HEK293 (cell line): ENCODE results near the gene ACTG1.

ENCODE experiments used
- INSM2 ChIP-seq: fragments of 450-650 bp; formaldehyde crosslinking; IDR thresholded peaks from 2 replicates; pipeline ENCODE4 v1.5.1; 2016; ENCODE audit warnings: missing biosample characterization, missing genetic modification characterization
- KLF16 ChIP-seq: fragments of 450-650 bp; formaldehyde crosslinking; IDR thresholded peaks from 2 replicates; pipeline ENCODE4 v1.5.1; 2017; ENCODE audit warnings: missing biosample characterization, missing genetic modification characterization
- KLF7 ChIP-seq: fragments of 450-650 bp; formaldehyde crosslinking; IDR thresholded peaks from 2 replicates; pipeline ENCODE4 v1.5.1; 2016; ENCODE audit warnings: missing biosample characterization, missing genetic modification characterization, borderline replicate concordance
- MZF1 ChIP-seq: fragments of 450-650 bp; formaldehyde crosslinking; IDR thresholded peaks from 2 replicates; pipeline ENCODE4 v1.5.1; 2017; ENCODE audit warnings: missing biosample characterization, missing genetic modification characterization, borderline replicate concordance
- SALL2 ChIP-seq: fragments of 450-650 bp; formaldehyde crosslinking; IDR thresholded peaks from 2 replicates; pipeline ENCODE4 v1.5.0; 2017; ENCODE audit warnings: missing biosample characterization, mild to moderate bottlenecking, missing genetic modification characterization, borderline replicate concordance
- ZBTB10 ChIP-seq: fragments of 450-650 bp; formaldehyde crosslinking; IDR thresholded peaks from 2 replicates; pipeline ENCODE4 v1.5.1; 2016; ENCODE audit warnings: missing biosample characterization, missing genetic modification characterization
- ZBTB20 ChIP-seq: fragments of 450-650 bp; formaldehyde crosslinking; IDR thresholded peaks from 2 replicates; pipeline ENCODE4 v1.5.1; 2016; ENCODE audit warnings: missing biosample characterization, missing genetic modification characterization
- ZBTB21 ChIP-seq: fragments of 450-650 bp; formaldehyde crosslinking; IDR thresholded peaks from 2 replicates; pipeline ENCODE4 v1.5.1; 2017; ENCODE audit warnings: missing biosample characterization, missing genetic modification characterization
- ZEB2 ChIP-seq: fragments of 450-650 bp; formaldehyde crosslinking; IDR thresholded peaks from 2 replicates; pipeline ENCODE4 v1.5.1; 2016; ENCODE audit warnings: missing biosample characterization, missing genetic modification characterization
- ZFP41 ChIP-seq: fragments of 450-650 bp; formaldehyde crosslinking; IDR thresholded peaks from 2 replicates; pipeline ENCODE4 v1.5.1; 2016; ENCODE audit warnings: missing biosample characterization, missing genetic modification characterization, borderline replicate concordance
- ZNF146 ChIP-seq: fragments of 450-650 bp; formaldehyde crosslinking; IDR thresholded peaks from 2 replicates; pipeline ENCODE4 v1.5.1; 2016; ENCODE audit warnings: missing biosample characterization, missing genetic modification characterization
- ZNF155 ChIP-seq: fragments of 450-650 bp; formaldehyde crosslinking; IDR thresholded peaks from 2 replicates; pipeline ENCODE4 v1.5.1; 2016; ENCODE audit warnings: missing biosample characterization, missing genetic modification characterization
- ZNF184 ChIP-seq: fragments of 450-650 bp; IDR thresholded peaks from 2 replicates; pipeline ENCODE4 v1.5.1; 2018; ENCODE audit warnings: missing biosample characterization, mild to moderate bottlenecking, missing genetic modification characterization
- ZNF311 ChIP-seq: fragments of 450-650 bp; formaldehyde crosslinking; IDR thresholded peaks from 2 replicates; pipeline ENCODE4 v1.5.1; 2017; ENCODE audit warnings: missing biosample characterization, missing genetic modification characterization, borderline replicate concordance
- ZNF354C ChIP-seq: fragments of 450-650 bp; formaldehyde crosslinking; IDR thresholded peaks from 2 replicates; pipeline ENCODE4 v1.5.1; 2016; ENCODE audit warnings: missing biosample characterization, missing genetic modification characterization, low read depth, borderline replicate concordance
- ZNF398 ChIP-seq: fragments of 450-650 bp; formaldehyde crosslinking; IDR thresholded peaks from 2 replicates; pipeline ENCODE4 v1.5.1; 2017; ENCODE audit warnings: missing biosample characterization, missing genetic modification characterization
- ZNF48 ChIP-seq: fragments of 450-650 bp; formaldehyde crosslinking; IDR thresholded peaks from 2 replicates; pipeline ENCODE4 v1.5.1; 2016; ENCODE audit warnings: missing biosample characterization, missing genetic modification characterization
- ZNF530 ChIP-seq: fragments of 450-650 bp; formaldehyde crosslinking; IDR thresholded peaks from 2 replicates; pipeline ENCODE4 v1.5.1; 2016; ENCODE audit warnings: low read depth, missing biosample characterization, missing genetic modification characterization
- ZNF549 ChIP-seq: fragments of 450-650 bp; IDR thresholded peaks from 2 replicates; pipeline ENCODE4 v1.5.1; 2018; ENCODE audit warnings: missing biosample characterization, missing genetic modification characterization, mild to moderate bottlenecking, inconsistent platforms, moderate library complexity
- ZNF654 ChIP-seq: fragments of 450-650 bp; formaldehyde crosslinking; IDR thresholded peaks from 2 replicates; pipeline ENCODE4 v1.5.1; 2016; ENCODE audit warnings: low read depth, missing biosample characterization, missing genetic modification characterization
- ZNF843 ChIP-seq: fragments of 450-650 bp; formaldehyde crosslinking; IDR thresholded peaks from 2 replicates; pipeline ENCODE4 v1.5.1; 2016; ENCODE audit warnings: missing biosample characterization, missing genetic modification characterization
- ZSCAN30 ChIP-seq: fragments of 450-650 bp; IDR thresholded peaks from 2 replicates; pipeline ENCODE4 v1.5.1; 2018; ENCODE audit warnings: missing biosample characterization, mild to moderate bottlenecking, missing genetic modification characterization, moderate library complexity
- TF ChIP-seq, protein P1 (sequence below): fragments of 450-650 bp; formaldehyde crosslinking; IDR thresholded peaks from 2 replicates; pipeline ENCODE4 v1.5.1; 2016; ENCODE audit warnings: missing biosample characterization, missing genetic modification characterization, borderline replicate concordance
- TF ChIP-seq, protein P2 (sequence below): fragments of 450-650 bp; formaldehyde crosslinking; IDR thresholded peaks from 2 replicates; pipeline ENCODE4 v1.5.1; 2016; ENCODE audit warnings: missing biosample characterization, missing genetic modification characterization, low read depth
- TF ChIP-seq, protein P3 (sequence below): fragments of 450-650 bp; formaldehyde crosslinking; IDR thresholded peaks from 2 replicates; pipeline ENCODE4 v1.5.1; 2017; ENCODE audit warnings: missing biosample characterization, missing genetic modification characterization

ACTG1 gene

GRCh38 chr17:81552244-81553017, 39.8 kb upstream of the ACTG1 start, which contains the start of gene FAAP100 (continued):
- TF ChIP-seq KLF7 (tag by site-specific recombination) (no peak; the same call in none of the 2 replicates), ZBTB21 (tag by site-specific recombination) (no peak; the same call in 1 of the 2 replicates), ZFP41 (tag by site-specific recombination) (no peak), INSM2 (tag by site-specific recombination) (0 out of 2 replicates have a peak, but pooled peaks have one; percentile 18), ZNF354C (tag by site-specific recombination) (no peak), ZNF48 (tag by site-specific recombination) (no peak), ZBTB10 (tag by site-specific recombination) (peak; percentile 80), ZNF184 (tag by site-specific recombination) (no peak), ZNF843 (tag by site-specific recombination) (no peak), ZNF155 (tag by site-specific recombination) (no peak), ZNF146 (tag by site-specific recombination) (no peak), ZNF549 (tag by site-specific recombination) (no peak), KLF16 (peak; percentile 85), MZF1 (tag by site-specific recombination) (no peak), ZNF654 (no peak), ZSCAN30 (tag by site-specific recombination) (peak; percentile 61; the same call in 1 of the 2 replicates), ZEB2 (tag by site-specific recombination) (peak; percentile 19), ZBTB20 (tag by site-specific recombination) (peak; percentile 44; the same call in 1 of the 2 replicates), SALL2 (tag by site-specific recombination) (no peak), ZNF398 (tag by site-specific recombination) (no peak), ZNF530 (tag by site-specific recombination) (no peak), ZNF311 (tag by site-specific recombination) (no peak)
- TF ChIP-seq, protein P1, sequence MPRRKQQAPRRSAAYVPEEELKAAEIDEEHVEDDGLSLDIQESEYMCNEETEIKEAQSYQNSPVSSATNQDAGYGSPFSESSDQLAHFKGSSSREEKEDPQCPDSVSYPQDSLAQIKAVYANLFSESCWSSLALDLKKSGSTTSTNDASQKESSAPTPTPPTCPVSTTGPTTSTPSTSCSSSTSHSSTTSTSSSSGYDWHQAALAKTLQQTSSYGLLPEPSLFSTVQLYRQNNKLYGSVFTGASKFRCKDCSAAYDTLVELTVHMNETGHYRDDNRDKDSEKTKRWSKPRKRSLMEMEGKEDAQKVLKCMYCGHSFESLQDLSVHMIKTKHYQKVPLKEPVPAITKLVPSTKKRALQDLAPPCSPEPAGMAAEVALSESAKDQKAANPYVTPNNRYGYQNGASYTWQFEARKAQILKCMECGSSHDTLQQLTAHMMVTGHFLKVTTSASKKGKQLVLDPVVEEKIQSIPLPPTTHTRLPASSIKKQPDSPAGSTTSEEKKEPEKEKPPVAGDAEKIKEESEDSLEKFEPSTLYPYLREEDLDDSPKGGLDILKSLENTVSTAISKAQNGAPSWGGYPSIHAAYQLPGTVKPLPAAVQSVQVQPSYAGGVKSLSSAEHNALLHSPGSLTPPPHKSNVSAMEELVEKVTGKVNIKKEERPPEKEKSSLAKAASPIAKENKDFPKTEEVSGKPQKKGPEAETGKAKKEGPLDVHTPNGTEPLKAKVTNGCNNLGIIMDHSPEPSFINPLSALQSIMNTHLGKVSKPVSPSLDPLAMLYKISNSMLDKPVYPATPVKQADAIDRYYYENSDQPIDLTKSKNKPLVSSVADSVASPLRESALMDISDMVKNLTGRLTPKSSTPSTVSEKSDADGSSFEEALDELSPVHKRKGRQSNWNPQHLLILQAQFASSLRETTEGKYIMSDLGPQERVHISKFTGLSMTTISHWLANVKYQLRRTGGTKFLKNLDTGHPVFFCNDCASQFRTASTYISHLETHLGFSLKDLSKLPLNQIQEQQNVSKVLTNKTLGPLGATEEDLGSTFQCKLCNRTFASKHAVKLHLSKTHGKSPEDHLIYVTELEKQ (tag by site-specific recombination) = no peak
- TF ChIP-seq, protein P2, sequence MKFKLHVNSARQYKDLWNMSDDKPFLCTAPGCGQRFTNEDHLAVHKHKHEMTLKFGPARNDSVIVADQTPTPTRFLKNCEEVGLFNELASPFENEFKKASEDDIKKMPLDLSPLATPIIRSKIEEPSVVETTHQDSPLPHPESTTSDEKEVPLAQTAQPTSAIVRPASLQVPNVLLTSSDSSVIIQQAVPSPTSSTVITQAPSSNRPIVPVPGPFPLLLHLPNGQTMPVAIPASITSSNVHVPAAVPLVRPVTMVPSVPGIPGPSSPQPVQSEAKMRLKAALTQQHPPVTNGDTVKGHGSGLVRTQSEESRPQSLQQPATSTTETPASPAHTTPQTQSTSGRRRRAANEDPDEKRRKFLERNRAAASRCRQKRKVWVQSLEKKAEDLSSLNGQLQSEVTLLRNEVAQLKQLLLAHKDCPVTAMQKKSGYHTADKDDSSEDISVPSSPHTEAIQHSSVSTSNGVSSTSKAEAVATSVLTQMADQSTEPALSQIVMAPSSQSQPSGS (tag by site-specific recombination) = no peak
- TF ChIP-seq, protein P3, sequence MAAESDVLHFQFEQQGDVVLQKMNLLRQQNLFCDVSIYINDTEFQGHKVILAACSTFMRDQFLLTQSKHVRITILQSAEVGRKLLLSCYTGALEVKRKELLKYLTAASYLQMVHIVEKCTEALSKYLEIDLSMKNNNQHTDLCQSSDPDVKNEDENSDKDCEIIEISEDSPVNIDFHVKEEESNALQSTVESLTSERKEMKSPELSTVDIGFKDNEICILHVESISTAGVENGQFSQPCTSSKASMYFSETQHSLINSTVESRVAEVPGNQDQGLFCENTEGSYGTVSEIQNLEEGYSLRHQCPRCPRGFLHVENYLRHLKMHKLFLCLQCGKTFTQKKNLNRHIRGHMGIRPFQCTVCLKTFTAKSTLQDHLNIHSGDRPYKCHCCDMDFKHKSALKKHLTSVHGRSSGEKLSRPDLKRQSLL (tag by site-specific recombination) = no peak
